Measurements from ENCODE around the gene EXOC6B.

Gene EXOC6B

GRCh38 chr2:72712304-72712703 lies 113.5 kb downstream of the EXOC6B start:
- no peak for ATAC-seq
- TF ChIP-seq CSDC2 (CRISPR knock-in tag; IDR thresholded peaks at IDR 0.05) (no peak), ISL1 (CRISPR knock-in tag; IDR thresholded peaks at IDR 0.05) (no peak), TSHZ2 (CRISPR knock-in tag; IDR thresholded peaks at IDR 0.05) (no peak), OSR1 (CRISPR knock-in tag; IDR thresholded peaks at IDR 0.05) (no peak), PATZ1 (CRISPR knock-in tag; IDR thresholded peaks at IDR 0.05; ENCODE audit: borderline replicate concordance) (no peak), ZFP30 (CRISPR knock-in tag; IDR thresholded peaks at IDR 0.05) (no peak), TOX (CRISPR knock-in tag; IDR thresholded peaks at IDR 0.05; ENCODE audit: borderline replicate concordance) (no peak)

- no peak for ATAC-seq
- TF ChIP-seq ISL1 (CRISPR knock-in tag; IDR thresholded peaks at IDR 0.05) (no peak), RARB (CRISPR knock-in tag; IDR thresholded peaks at IDR 0.05) (no peak), TOX (CRISPR knock-in tag; IDR thresholded peaks at IDR 0.05; ENCODE audit: borderline replicate concordance) (no peak), TCF4 (CRISPR knock-in tag; IDR thresholded peaks at IDR 0.05; ENCODE audit: borderline replicate concordance) (no peak), OSR1 (CRISPR knock-in tag; IDR thresholded peaks at IDR 0.05) (no peak), ZNF565 (CRISPR knock-in tag; conservative IDR thresholded peaks at IDR 0.05; ENCODE audit: low read depth) (no peak)
Observed at GRCh38 chr2:72710418-72711152, 115.2 kb downstream of the EXOC6B start.

- TF ChIP-seq POU6F1 (CRISPR knock-in tag; IDR thresholded peaks at IDR 0.05; ENCODE audit: borderline replicate concordance, low read depth) (no peak), ISL1 (CRISPR knock-in tag; IDR thresholded peaks at IDR 0.05) (no peak), ZNF70 (CRISPR knock-in tag; IDR thresholded peaks at IDR 0.05) (no peak), GLIS3 (CRISPR knock-in tag; IDR thresholded peaks at IDR 0.05) (no peak), PATZ1 (CRISPR knock-in tag; IDR thresholded peaks at IDR 0.05; ENCODE audit: borderline replicate concordance) (no peak), CSDC2 (CRISPR knock-in tag; IDR thresholded peaks at IDR 0.05) (no peak), SNAI2 (CRISPR knock-in tag; IDR thresholded peaks at IDR 0.05) (no peak), ARNTL (CRISPR knock-in tag; IDR thresholded peaks at IDR 0.05; ENCODE audit: borderline replicate concordance, low read depth) (no peak), ZNF8 (CRISPR knock-in tag; IDR thresholded peaks at IDR 0.05) (no peak), CSRNP3 (CRISPR knock-in tag; IDR thresholded peaks at IDR 0.05) (no peak), TCF4 (CRISPR knock-in tag; IDR thresholded peaks at IDR 0.05; ENCODE audit: borderline replicate concordance) (no peak), PPARA (CRISPR knock-in tag; IDR thresholded peaks at IDR 0.05; ENCODE audit: borderline replicate concordance) (no peak), RARB (CRISPR knock-in tag; IDR thresholded peaks at IDR 0.05) (no peak), ZFP3 (CRISPR knock-in tag; IDR thresholded peaks at IDR 0.05) (no peak), ZNF565 (CRISPR knock-in tag; conservative IDR thresholded peaks at IDR 0.05; ENCODE audit: low read depth) (no peak)
- no peak for ATAC-seq
Observed at GRCh38 chr2:72708236-72708635, 117.6 kb downstream of the EXOC6B start.

Measured in SK-N-SH treated with all-trans-retinoic acid at 6 μM for 48 hours (cell line).